T-cell (primary cell): ENCODE data around the gene GMPS. TPM values are rescaled to one million over a fixed set of nuclear protein-coding genes. Genes with fewer than 3 reads are reported as not detected.
"Not testable (repeated sequence)": the region's sequence is repeated elsewhere in the genome, so short reads cannot be mapped to it uniquely, and the experiment has no call there.

Experiments used
- ATAC-seq, 4 experiments: fragments of 200-7000 bp in 3 of 4; fragments of 150-1000 bp in 1 of 4; cut with Tn5 transposase; replicated peaks in 1 of 4; 1 replicate in 3 of 4; 2 replicates in 1 of 4; pipeline ENCODE4 v1.10.0; 2021; ENCODE audit warnings: moderate library complexity in 3 of 4, mild to moderate bottlenecking in 2 of 4, moderate number of reproducible peaks in 1 of 4
- CTCF ChIA-PET, 2 donors: fragments of 300-600 bp; sonication (Branson Sonifier 250); formaldehyde crosslinking; loops; one replicate each; lab custom pipeline; 2022; ENCODE audit warnings: antibody characterized with exemption in 2 of 2; lab: Charles Lee
- POLR2A ChIA-PET, 2 donors: fragments of 300-600 bp; sonication (Branson Sonifier 250); formaldehyde crosslinking; loops; one replicate each; lab custom pipeline; 2022; ENCODE audit warnings: antibody characterized with exemption in 2 of 2; lab: Charles Lee
- DNase-seq, 35 experiments: peaks; one replicate each; pipeline versions ENCODE4 v3.0.0 to v3.0.0-alpha.2; 2013 to 2023
- H3K27ac ChIP-seq: one replicate; pipeline ENCODE4 v1.5.1; 2013; ENCODE audit warnings: low read length
- H3K27me3 ChIP-seq, 2 experiments: replicated peaks in 1 of 2; 1 replicate in 1 of 2; 2 replicates in 1 of 2; pipeline versions ENCODE4 v1.6.1 to v1.7.0; 2013; ENCODE audit warnings: low read length in 1 of 2, mixed read lengths in 1 of 2; ENCODE audit not compliant: control insufficient read depth in 2 of 2, insufficient read depth in 2 of 2; ENCODE audit errors: extremely low read depth in 1 of 2
- H3K36me3 ChIP-seq, 2 donors: 1 replicate in 1 of 2; 2 replicates in 1 of 2; pipeline versions ENCODE4 v1.6.1 to v1.7.0; 2013; ENCODE audit warnings: low read length in 1 of 2; ENCODE audit not compliant: control insufficient read depth in 2 of 2, insufficient read depth in 1 of 2; ENCODE audit errors: extremely low read depth in 1 of 2
- H3K4me1 ChIP-seq, 2 experiments: 1 replicate in 1 of 2; 2 replicates in 1 of 2; pipeline versions ENCODE4 v1.6.1 to v1.7.0; 2013; ENCODE audit warnings: low read length in 2 of 2, mixed read lengths in 1 of 2; ENCODE audit not compliant: insufficient read depth in 2 of 2, control insufficient read depth in 1 of 2; ENCODE audit errors: extremely low read depth in 1 of 2
- H3K4me3 ChIP-seq, 2 donors: 1 replicate in 1 of 2; 2 replicates in 1 of 2; pipeline versions ENCODE4 v1.5.1 to v1.7.0; 2013; ENCODE audit warnings: mild to moderate bottlenecking in 2 of 2, low read length in 1 of 2, moderate library complexity in 1 of 2; ENCODE audit not compliant: control insufficient read depth in 1 of 2; ENCODE audit errors: extremely low read depth in 1 of 2
- H3K9me3 ChIP-seq: 2 replicates; pipeline ENCODE4 v1.7.0; 2013
- H3K27ac Mint-ChIP-seq, 2 donors: one replicate each; pipeline ENCODE4 v1.8.0; 2020 to 2021; ENCODE audit warnings: mild to moderate bottlenecking in 2 of 2, mixed read lengths in 2 of 2
- H3K27me3 Mint-ChIP-seq, 2 donors: one replicate each; pipeline ENCODE4 v1.8.0; 2021 to 2022; ENCODE audit warnings: mixed read lengths in 2 of 2
- H3K36me3 Mint-ChIP-seq: one replicate; pipeline ENCODE4 v1.8.0; 2021; ENCODE audit warnings: mixed read lengths
- H3K4me1 Mint-ChIP-seq, 3 donors: one replicate each; pipeline ENCODE4 v1.8.0; 2020 to 2022; ENCODE audit warnings: mixed read lengths in 3 of 3, mild to moderate bottlenecking in 1 of 3
- H3K4me3 Mint-ChIP-seq, 3 donors: one replicate each; pipeline ENCODE4 v1.8.0; 2020 to 2022; ENCODE audit warnings: mild to moderate bottlenecking in 3 of 3, mixed read lengths in 3 of 3, moderate library complexity in 3 of 3
- H3K9me3 Mint-ChIP-seq, 3 donors: one replicate each; pipeline ENCODE4 v1.8.0; 2020 to 2022; ENCODE audit warnings: mixed read lengths in 3 of 3
- WGBS: methylation state at CpG from one replicate; pipeline ENCODE4 v1.1.5; 2013; ENCODE audit warnings: missing lambda C conversion rate; ENCODE audit not compliant: insufficient coverage; 5-methylcytosine and 5-hydroxymethylcytosine counted together
- total RNA-seq, 35 experiments: library from RNA in 6 of 35; stranded (reverse) in 6 of 35; fragments of 120-200 nt in 1 of 35; gene quantifications; one replicate each; pipeline versions ENCODE4 v1.2.1 to v1.2.4 and lab custom pipeline; 2013 to 2026

The GMPS gene
- total RNA-seq (10 to 100 TPM; 37.4 to 44.1 (median 40.6) TPM), total RNA-seq (lab: John Stamatoyannopoulos, UW) (45.7 to 207 (median 66.0) reads per million in 29 experiments)
- 54.6 TPM for total RNA-seq (2013)

- Mint-ChIP-seq H3K27ac (peak within 1 kb of the TSS; percentile 96 to 97), H3K4me1 (peaks cover 20 to 32% (median 31%) of the 10 kb centered on the region in 3 donors), H3K4me3 (peak within 1 kb of the TSS; percentile 92 to 96 (median 95)), H3K9me3 (no peaks in the 10 kb centered on the region), H3K27me3 (no peaks in the 10 kb centered on the region), H3K36me3 (no peaks in the 10 kb centered on the region)
- under 1% methylated on average over 79 of the region's 83 CpGs for WGBS
- Histone ChIP-seq H3K9me3 (no peaks in the 10 kb centered on the region), H3K27me3 (no peaks in the 10 kb centered on the region), H3K4me1 (peaks cover 9 to 23% of the 10 kb centered on the region in 2 experiments), H3K27ac (peak within 1 kb of the TSS; percentile 93), H3K4me3 (peak within 1 kb of the TSS; percentile 67 to 80), H3K36me3 (no peaks in the 10 kb centered on the region)
- ChIA-PET POLR2A (interaction anchor here (0.6 to 1.2 kb wide), 5 partner anchors 17 to 1290 kb away, joined by 3 to 6 read pairs (median 5); partner anchors contain the start of gene CCNL1 (in 1 of the 2)), CTCF (interaction anchor here (0.7 to 4.4 kb wide), 10 partner anchors 9 to 1545 kb away, joined by 3 to 44 read pairs (median 3); partner anchors contain the start of genes C3orf33 (in 1 of the 2) and SLC33A1 (in 1 of the 2))
- DNase-seq (peak; percentile 86 to 98 (median 94)), ATAC-seq (peak; percentile 91 to 94 (median 92))
These were observed at the start of gene GMPS for GRCh38 chr3:155870133-155870944. TSS of gene GMPS (plus strand) at chr3:155870650. CDS start at chr3:155870871, 221 bp downstream.

GRCh38 chr3:155828490-155829098 is 41.9 kb upstream of the GMPS start:
- POLR2A ChIA-PET, H3K4me3 Mint-ChIP-seq, H3K27ac ChIP-seq, H3K9me3 ChIP-seq, DNase-seq, H3K4me1 Mint-ChIP-seq, H3K27ac Mint-ChIP-seq, H3K27me3 ChIP-seq, H3K4me1 ChIP-seq, ATAC-seq, H3K9me3 Mint-ChIP-seq, H3K4me3 ChIP-seq, H3K27me3 Mint-ChIP-seq: not testable (repeated sequence)
- H3K36me3 Mint-ChIP-seq: peaks cover 21% of the 10 kb centered on the region
- no CpG with 5 or more reads among the region's 13 CpGs for WGBS
- CTCF ChIA-PET: interaction anchor here (0.6 to 1.7 kb wide), 2 partner anchors 22 to 114 kb away, joined by 3 to 9 read pairs; partner anchors contain the start of gene C3orf33 (in 1 of the 2)
- peaks cover 0 to 21% of the 10 kb centered on the region in 2 donors for H3K36me3 ChIP-seq

GRCh38 chr3:155835341-155836071 is 34.9 kb upstream of the GMPS start:
- Histone ChIP-seq H3K9me3 (no peaks in the 10 kb centered on the region), H3K27ac (no peak overlapping the region), H3K4me3 (no peak overlapping the region), H3K4me1 (no peaks in the 10 kb centered on the region), H3K27me3 (no peaks in the 10 kb centered on the region), H3K36me3 (peaks cover 0 to 7% of the 10 kb centered on the region in 2 donors)
- Mint-ChIP-seq H3K27me3 (no peaks in the 10 kb centered on the region), H3K27ac (no peak overlapping the region), H3K9me3 (no peaks in the 10 kb centered on the region), H3K36me3 (peaks cover 17% of the 10 kb centered on the region), H3K4me3 (no peak overlapping the region), H3K4me1 (peaks cover 0 to 11% (median 7%) of the 10 kb centered on the region in 3 donors)
- CTCF ChIA-PET: interaction anchor here in 1 of 2 donors (0.6 to 1.1 kb wide), 2 partner anchors 29 to 35 kb away, joined by 3 to 4 read pairs; partner anchors contain the start of genes C3orf33 and GMPS
- DNase-seq (no peak), ATAC-seq (no peak)
- POLR2A ChIA-PET: interaction anchor here in 1 of 2 donors (0.6 kb wide), 1 partner anchor 16 kb away, joined by 4 read pairs; no protein-coding TSS in a partner anchor
- WGBS: 89% methylated on average over 4 of the region's 9 CpGs

GRCh38 chr3:155843569-155843968 is 26.9 kb upstream of the GMPS start:
- Histone ChIP-seq H3K27me3 (no peaks in the 10 kb centered on the region), H3K4me1 (peaks cover 7 to 17% of the 10 kb centered on the region in 2 experiments), H3K9me3 (no peaks in the 10 kb centered on the region), H3K27ac (no peak overlapping the region), H3K36me3 (peaks cover 0 to 8% of the 10 kb centered on the region in 2 donors), H3K4me3 (no peak overlapping the region)
- Mint-ChIP-seq H3K27me3 (no peaks in the 10 kb centered on the region), H3K4me3 (no peak overlapping the region), H3K36me3 (peaks cover 5% of the 10 kb centered on the region), H3K4me1 (peaks cover 36 to 48% (median 43%) of the 10 kb centered on the region in 3 donors), H3K9me3 (no peaks in the 10 kb centered on the region), H3K27ac (no peak overlapping the region)
- CTCF ChIA-PET: interaction anchor here in 1 of 2 donors (0.6 kb wide), 1 partner anchor 142 kb away, joined by 3 read pairs; no protein-coding TSS in a partner anchor
- ATAC-seq (no peak), DNase-seq (no peak)
- no CpG with 5 or more reads among the region's 1 CpG for WGBS
- POLR2A ChIA-PET: no interaction called here

GRCh38 chr3:155846119-155846518 is 24.3 kb upstream of the GMPS start:
- 100% methylated on average over 1 of the region's 3 CpGs for WGBS
- H3K27ac ChIP-seq: no peak overlapping the region
- CTCF ChIA-PET: interaction anchor here in 1 of 2 donors (1.0 kb wide), 1 partner anchor 40 kb away, joined by 5 read pairs; the partner anchor contains the start of gene C3orf33

More at GRCh38 chr3:155846119-155846518, 24.3 kb upstream of the GMPS start:
- Mint-ChIP-seq H3K27me3 (no peaks in the 10 kb centered on the region), H3K4me3 (peak overlapping the region; percentile 3 to 17 (median 9)), H3K9me3 (no peaks in the 10 kb centered on the region), H3K4me1 (peaks cover 50 to 62% (median 55%) of the 10 kb centered on the region in 3 donors), H3K36me3 (peaks cover 5% of the 10 kb centered on the region), H3K27ac (no peak overlapping the region)
- ATAC-seq (no peak), DNase-seq (no peak)
- H3K4me1 ChIP-seq: peaks cover 8 to 32% of the 10 kb centered on the region in 2 experiments
- H3K9me3 ChIP-seq: no peaks in the 10 kb centered on the region
- POLR2A ChIA-PET: no interaction called here
- H3K4me3 ChIP-seq: no peak overlapping the region
- no peaks in the 10 kb centered on the region for H3K27me3 ChIP-seq
- peaks cover 0 to 10% of the 10 kb centered on the region in 2 donors for H3K36me3 ChIP-seq
